ENCODE measurements around the gene PLA2G2C. TPM values are rescaled to one million over a fixed set of nuclear protein-coding genes. Genes with fewer than 3 reads are reported as not detected.

PLA2G2C gene
- total RNA-seq, 4 donors from 2014 or later: 0.31 to 0.81 TPM; not detected in 2

- H3K36me3 ChIP-seq: no peaks in the 10 kb centered on the region
- peaks cover 0 to 10% (median 3%) of the 10 kb centered on the region in 3 donors for H3K4me1 ChIP-seq
- no peaks in the 10 kb centered on the region for H3K9me3 ChIP-seq
- no peak for TF ChIP-seq POLR2A (IDR thresholded peaks at IDR 0.05)
- TF ChIP-seq POLR2AphosphoS5 (IDR thresholded peaks at IDR 0.05): no peak
- TF ChIP-seq EP300 (IDR thresholded peaks at IDR 0.05): no peak
- TF ChIP-seq, protein P1, sequence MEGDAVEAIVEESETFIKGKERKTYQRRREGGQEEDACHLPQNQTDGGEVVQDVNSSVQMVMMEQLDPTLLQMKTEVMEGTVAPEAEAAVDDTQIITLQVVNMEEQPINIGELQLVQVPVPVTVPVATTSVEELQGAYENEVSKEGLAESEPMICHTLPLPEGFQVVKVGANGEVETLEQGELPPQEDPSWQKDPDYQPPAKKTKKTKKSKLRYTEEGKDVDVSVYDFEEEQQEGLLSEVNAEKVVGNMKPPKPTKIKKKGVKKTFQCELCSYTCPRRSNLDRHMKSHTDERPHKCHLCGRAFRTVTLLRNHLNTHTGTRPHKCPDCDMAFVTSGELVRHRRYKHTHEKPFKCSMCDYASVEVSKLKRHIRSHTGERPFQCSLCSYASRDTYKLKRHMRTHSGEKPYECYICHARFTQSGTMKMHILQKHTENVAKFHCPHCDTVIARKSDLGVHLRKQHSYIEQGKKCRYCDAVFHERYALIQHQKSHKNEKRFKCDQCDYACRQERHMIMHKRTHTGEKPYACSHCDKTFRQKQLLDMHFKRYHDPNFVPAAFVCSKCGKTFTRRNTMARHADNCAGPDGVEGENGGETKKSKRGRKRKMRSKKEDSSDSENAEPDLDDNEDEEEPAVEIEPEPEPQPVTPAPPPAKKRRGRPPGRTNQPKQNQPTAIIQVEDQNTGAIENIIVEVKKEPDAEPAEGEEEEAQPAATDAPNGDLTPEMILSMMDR (IDR thresholded peaks at IDR 0.05): peak; percentile 50 to 80 (median 62)
- peaks cover 36% of the 10 kb centered on the region for H3K27me3 ChIP-seq
- 0 to 2% methylated on average over 1 to 19 of the region's 21 CpGs for WGBS, 2 donors (ENCODE audit: low coverage in 1 of 2)
- peak; percentile 63 for ATAC-seq
- H3K27ac ChIP-seq: no peak overlapping the region
- H3K4me3 ChIP-seq: no peak overlapping the region
These were observed 26.5 kb upstream of the PLA2G2C start for GRCh38 chr1:20212685-20213331.

GRCh38 chr1:20212085-20212684 lies 25.9 kb upstream of the PLA2G2C start:
- no peaks in the 10 kb centered on the region for H3K9me3 ChIP-seq
- H3K27me3 ChIP-seq: peaks cover 41% of the 10 kb centered on the region
- no peak for ATAC-seq
- H3K4me1 ChIP-seq: peaks cover 0 to 10% (median 3%) of the 10 kb centered on the region in 3 donors
- WGBS, 2 donors (ENCODE audit: low coverage in 1 of 2): 44 to 51% methylated on average over 8 to 10 of the region's 11 CpGs
- TF ChIP-seq EP300 (IDR thresholded peaks at IDR 0.05) (no peak), POLR2AphosphoS5 (IDR thresholded peaks at IDR 0.05) (no peak), POLR2A (IDR thresholded peaks at IDR 0.05) (no peak)
- TF ChIP-seq, protein P1 (IDR thresholded peaks at IDR 0.05): no peak
- H3K4me3 ChIP-seq: no peak overlapping the region
- H3K36me3 ChIP-seq: no peaks in the 10 kb centered on the region
- H3K27ac ChIP-seq: peak overlapping the region in 1 of 4 donors; percentile 1

DNA sequence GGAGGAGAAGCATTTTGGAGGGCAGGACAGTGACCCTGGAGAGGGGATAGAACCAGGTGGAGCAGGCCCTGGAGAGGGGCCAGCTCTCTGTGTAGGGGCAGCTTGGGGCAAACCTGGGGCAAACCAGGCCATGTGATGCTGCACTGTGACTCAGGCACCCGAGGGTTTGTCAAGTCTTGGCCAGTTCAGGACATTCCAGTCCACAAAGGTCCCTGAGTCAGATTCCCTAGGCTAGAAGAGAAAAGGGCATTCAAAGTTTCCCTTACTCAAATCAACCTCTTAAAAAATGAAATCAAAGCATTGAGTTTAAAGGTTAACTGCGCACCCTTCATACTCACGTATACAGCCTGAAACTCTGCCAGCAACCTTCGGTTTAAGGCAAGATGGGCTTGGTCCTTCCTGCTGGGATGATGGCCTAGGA lies 25.2 kb upstream of the PLA2G2C start:
- no peaks in the 10 kb centered on the region for H3K9me3 ChIP-seq
- peak overlapping the region in 1 of 4 donors; percentile 1 for H3K27ac ChIP-seq
- no peak overlapping the region for H3K4me3 ChIP-seq
- WGBS, 2 donors (ENCODE audit: low coverage in 1 of 2): 49 to 52% methylated on average over 4 of the region's 4 CpGs
- H3K4me1 ChIP-seq: peaks cover 0 to 10% (median 3%) of the 10 kb centered on the region in 3 donors
- H3K36me3 ChIP-seq: no peaks in the 10 kb centered on the region
- peaks cover 41% of the 10 kb centered on the region for H3K27me3 ChIP-seq
- no peak for ATAC-seq
- TF ChIP-seq POLR2AphosphoS5 (IDR thresholded peaks at IDR 0.05): no peak
- TF ChIP-seq POLR2A (IDR thresholded peaks at IDR 0.05): no peak
- no peak for TF ChIP-seq EP300 (IDR thresholded peaks at IDR 0.05)
- TF ChIP-seq, protein P1 (IDR thresholded peaks at IDR 0.05): no peak

GRCh38 chr1:20210736-20211460 lies 24.6 kb upstream of the PLA2G2C start:
- peak; percentile 47 for ATAC-seq
- TF ChIP-seq EP300 (IDR thresholded peaks at IDR 0.05) (no peak), POLR2AphosphoS5 (IDR thresholded peaks at IDR 0.05) (no peak), POLR2A (IDR thresholded peaks at IDR 0.05) (no peak)
- TF ChIP-seq, protein P1 (IDR thresholded peaks at IDR 0.05): no peak
- Histone ChIP-seq H3K4me1 (peaks cover 0 to 10% (median 3%) of the 10 kb centered on the region in 3 donors), H3K36me3 (no peaks in the 10 kb centered on the region), H3K27ac (peak overlapping the region in 1 of 4 donors; percentile 10), H3K9me3 (no peaks in the 10 kb centered on the region), H3K27me3 (peaks cover 36% of the 10 kb centered on the region), H3K4me3 (no peak overlapping the region)
- WGBS, 2 donors (ENCODE audit: low coverage in 1 of 2): 51 to 68% methylated on average over 2 to 10 of the region's 10 CpGs
